Measurements from ENCODE around the gene AP2M1.
A peak's percentile ranks its signal among the peaks of the same experiment; 100 is the strongest.

The AP2M1 gene

GRCh38 chr3:184174646-184175492, at the start of gene AP2M1:
AP2M1 (plus strand) TSS chr3:184174855; CDS start chr3:184176994, 2,139 bp downstream.
- DNase-seq: peak; percentile 98 to 100 (median 99)

- no peak for DNase-seq
Observed at GRCh38 chr3:184126006-184126405, 48.6 kb upstream of the AP2M1 start.

- peak; percentile 21 to 40 (median 34) for DNase-seq
Observed at GRCh38 chr3:184129012-184129411, 45.6 kb upstream of the AP2M1 start.

GRCh38 chr3:184132945-184133344, 41.7 kb upstream of the AP2M1 start:
- DNase-seq: no peak

GRCh38 chr3:184133840-184134745, 40.6 kb upstream of the AP2M1 start:
- peak; percentile 75 to 91 (median 86) for DNase-seq

DNA sequence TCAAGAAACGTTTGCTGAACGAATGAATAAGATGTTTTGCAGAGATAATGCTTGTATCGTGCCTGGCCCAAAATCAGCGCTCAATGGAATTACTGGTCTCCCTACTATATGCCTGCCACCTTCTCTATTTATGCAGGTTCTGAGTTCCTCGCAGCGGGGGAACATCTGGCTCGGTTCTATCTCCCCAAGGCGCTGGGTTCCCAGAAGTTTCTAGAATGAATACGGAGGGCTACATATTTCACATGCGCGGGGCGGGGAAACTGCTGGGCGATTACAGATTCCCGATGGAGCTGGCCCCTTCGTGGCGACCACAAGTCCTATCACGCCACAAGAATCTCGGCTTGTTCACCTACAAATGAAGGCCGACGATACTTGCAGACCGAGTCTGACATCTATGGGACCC, 39.9 kb upstream of the AP2M1 start:
- no peak for DNase-seq

GRCh38 chr3:184135149-184135910, 39.3 kb upstream of the AP2M1 start, which contains the start of gene EIF2B5:
EIF2B5 (plus strand) TSS chr3:184135358; CDS start chr3:184135386, 28 bp downstream.
- peak; percentile 95 to 99 (median 99) for DNase-seq

DNA sequence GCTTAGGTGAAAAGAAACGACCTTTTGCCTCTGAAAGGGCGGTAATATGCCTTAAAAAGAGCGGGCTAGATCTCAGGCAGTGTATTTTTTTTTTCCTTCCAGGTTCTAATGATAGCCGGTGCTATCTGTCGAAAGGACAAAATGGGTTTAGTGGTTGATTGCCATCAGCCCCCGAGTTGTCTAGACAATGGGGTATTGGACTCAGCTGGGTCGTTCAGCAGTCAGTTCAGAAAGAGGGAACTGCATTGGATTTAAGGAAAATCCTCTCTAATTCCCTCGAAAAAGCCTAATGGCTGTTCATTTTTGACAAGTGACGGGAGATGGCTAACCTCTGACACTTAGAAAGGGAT, 38.8 kb upstream of the AP2M1 start:
- DNase-seq: no peak

- DNase-seq: no peak
Observed at GRCh38 chr3:184140436-184140835, 34.2 kb upstream of the AP2M1 start.

GRCh38 chr3:184142199-184142598, 32.5 kb upstream of the AP2M1 start:
- no peak for DNase-seq

GRCh38 chr3:184143327-184143726, 31.3 kb upstream of the AP2M1 start:
- DNase-seq: no peak

DNA sequence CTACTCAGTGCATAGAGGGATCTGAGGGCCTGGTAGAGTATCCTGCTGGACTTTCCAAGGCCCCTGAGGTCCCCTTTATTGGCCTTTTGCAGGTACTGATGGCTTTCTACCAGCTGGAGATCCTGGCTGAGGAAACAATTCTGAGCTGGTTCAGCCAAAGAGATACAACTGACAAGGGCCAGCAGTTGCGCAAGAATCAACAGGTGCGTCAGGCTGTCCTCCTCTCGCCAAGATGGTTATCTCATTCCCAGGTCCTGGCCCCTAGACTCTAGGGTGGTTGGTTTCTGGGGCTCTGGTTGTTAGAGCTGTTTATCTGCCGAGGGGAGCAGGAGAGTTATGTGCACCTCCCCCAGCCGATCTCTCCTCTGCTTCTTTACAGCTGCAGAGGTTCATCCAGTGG, 30.1 kb upstream of the AP2M1 start:
- DNase-seq: no peak

- peak in 2 of 3 experiments; percentile 49 to 79 for DNase-seq
Observed at GRCh38 chr3:184145111-184145524, 29.5 kb upstream of the AP2M1 start.

DNA sequence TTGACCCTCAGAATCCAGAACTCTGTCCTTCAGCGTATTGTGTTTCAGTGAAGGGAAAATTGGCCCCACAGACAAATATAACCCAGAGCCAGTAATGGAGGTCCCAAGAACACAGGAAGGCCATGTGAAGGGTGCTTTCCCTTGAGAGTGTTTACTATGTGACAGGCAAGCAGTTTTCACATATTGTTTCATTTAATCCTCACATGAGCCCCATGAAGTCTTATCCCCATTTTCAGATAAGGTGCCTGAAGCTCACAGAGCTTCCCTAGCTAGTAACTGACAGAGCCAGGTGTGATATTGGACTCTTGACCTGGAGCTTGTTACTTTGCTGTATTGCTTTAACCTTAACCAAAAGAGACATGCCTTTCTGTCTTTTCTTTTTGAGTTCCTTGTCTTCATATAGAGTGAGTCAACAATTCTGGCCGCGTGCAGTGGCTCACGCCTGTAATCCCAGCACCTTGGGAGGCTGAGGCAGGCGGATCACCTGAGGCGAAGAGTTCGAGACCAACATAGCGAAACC, 28.8 kb upstream of the AP2M1 start:
- no peak for DNase-seq

- no peak for DNase-seq
Observed at GRCh38 chr3:184148076-184148475, 26.6 kb upstream of the AP2M1 start.

DNA sequence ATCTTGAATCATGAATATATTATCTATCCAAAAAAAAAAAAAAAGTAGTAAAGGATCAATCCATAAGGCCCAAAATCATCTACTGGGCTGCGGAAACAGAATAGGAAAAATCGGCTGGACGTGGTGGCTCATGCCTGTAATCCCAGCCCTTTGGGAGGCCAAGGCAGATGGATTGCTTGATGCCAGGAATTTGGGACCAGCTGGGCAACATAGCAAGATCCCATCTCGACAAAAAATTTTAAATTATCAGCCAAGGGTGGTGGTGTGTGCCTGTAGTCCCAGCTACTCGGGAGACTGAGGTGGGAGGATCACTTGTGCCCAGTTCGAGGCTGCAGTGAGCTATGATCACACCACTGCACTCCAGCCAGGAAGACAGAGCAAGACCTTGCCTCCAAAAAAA, 25.5 kb upstream of the AP2M1 start:
- DNase-seq: no peak

DNA sequence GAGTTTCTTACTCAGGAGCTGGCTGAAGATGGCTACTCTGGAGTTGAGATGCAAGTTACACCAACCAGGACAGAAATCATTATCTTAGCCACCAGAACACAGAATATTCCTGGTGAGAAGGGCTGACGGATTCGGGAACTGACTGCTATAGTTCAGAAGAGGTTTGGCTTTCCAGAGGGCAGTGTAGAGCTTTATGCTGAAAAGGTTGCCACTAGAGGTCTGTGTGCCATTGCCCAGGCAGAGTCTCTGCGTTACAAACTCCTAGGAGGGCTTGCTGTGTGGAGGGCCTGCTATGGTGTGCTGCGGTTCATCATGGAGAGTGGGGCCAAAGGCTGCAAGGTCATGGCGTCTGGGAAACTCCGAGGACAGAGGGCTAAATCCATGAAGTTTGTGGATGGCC, 24.9 kb upstream of the AP2M1 start:
- DNase-seq: peak in 1 of 3 experiments; percentile 13

- DNase-seq: peak; percentile 51 to 92 (median 91)
Observed at GRCh38 chr3:184154885-184155643, 19.6 kb upstream of the AP2M1 start, which contains the start of gene DVL3. DVL3 (plus strand) TSS chr3:184155377; CDS start chr3:184155636, 259 bp downstream.

GRCh38 chr3:184155644-184156521, 18.8 kb upstream of the AP2M1 start:
- DNase-seq: peak in 2 of 3 experiments; percentile 77 to 78

GRCh38 chr3:184156522-184156955, 18.1 kb upstream of the AP2M1 start:
- DNase-seq: peak in 2 of 3 experiments; percentile 64 to 70

Data from NCI-H1417 (cell line).